PC-9 (cell line): ENCODE results near the gene APOBEC3B. TPM values are rescaled to one million over a fixed set of nuclear protein-coding genes. Genes with fewer than 3 reads are reported as not detected.
"Not testable (repeated sequence)": the region's sequence is repeated elsewhere in the genome, so short reads cannot be mapped to it uniquely, and the experiment has no call there.

Experiments used
- BruUV-seq: library from RNA; stranded (reverse); fragments of 400-500 nt; replicated peaks from 2 replicates; lab custom pipeline; 2021; lab: Mats Ljungman, UMichigan
- CTCF ChIA-PET: fragments of 300-600 bp; sonication (Branson Sonifier 250); formaldehyde crosslinking; loops from one replicate; lab custom pipeline; 2022; ENCODE audit warnings: antibody characterized with exemption; lab: Charles Lee
- POLR2A ChIA-PET: fragments of 300-600 bp; sonication (Branson Sonifier 250); formaldehyde crosslinking; loops from one replicate; lab custom pipeline; 2022; ENCODE audit warnings: antibody characterized with exemption; ENCODE audit not compliant: unreplicated experiment; lab: Charles Lee
- DNase-seq, 2 experiments: peaks; one replicate each; pipeline versions ENCODE4 v3.0.0 to v3.0.0-alpha.2; 2015 to 2022; ENCODE audit warnings: mixed read lengths in 1 of 2
- H2AFZ ChIP-seq: fragments of 200-600 bp; sonication (generic); 2 replicates; pipeline ENCODE4 v1.8.1; 2017; ENCODE audit warnings: antibody characterized with exemption
- H3F3A ChIP-seq: fragments of 200-600 bp; sonication (generic); 2 replicates; pipeline ENCODE4 v1.8.1; 2017; ENCODE audit warnings: antibody characterized with exemption, mild to moderate bottlenecking, low read depth; ENCODE audit not compliant: insufficient read depth
- H3K27ac ChIP-seq: fragments of 200-600 bp; sonication (generic); 2 replicates; pipeline ENCODE4 v1.6.1; 2016; ENCODE audit warnings: mixed run types
- H3K27me3 ChIP-seq: fragments of 200-600 bp; sonication (generic); 2 replicates; pipeline ENCODE4 v1.6.1; 2016; ENCODE audit warnings: low read depth, mixed run types; ENCODE audit not compliant: insufficient read depth
- H3K36me3 ChIP-seq: fragments of 200-600 bp; sonication (generic); 2 replicates; pipeline ENCODE4 v1.6.1; 2016; ENCODE audit warnings: low read depth, mixed run types
- H3K4me1 ChIP-seq: fragments of 200-600 bp; sonication (generic); replicated peaks from 2 replicates; pipeline ENCODE4 v1.6.1; 2016; ENCODE audit warnings: mixed run types; ENCODE audit not compliant: insufficient read depth
- H3K4me2 ChIP-seq: fragments of 200-600 bp; sonication (generic); 2 replicates; pipeline ENCODE4 v1.6.1; 2017; ENCODE audit warnings: mixed run types
- H3K4me3 ChIP-seq: fragments of 200-600 bp; sonication (generic); 2 replicates; pipeline ENCODE4 v1.6.1; 2016; ENCODE audit warnings: mixed run types
- H3K79me2 ChIP-seq: fragments of 200-600 bp; sonication (generic); 2 replicates; pipeline ENCODE4 v1.6.1; 2017; ENCODE audit warnings: low read depth, mixed run types
- H3K9me2 ChIP-seq: fragments of 200-600 bp; sonication (generic); 2 replicates; pipeline ENCODE4 v1.8.1; 2017; ENCODE audit warnings: mild to moderate bottlenecking; ENCODE audit not compliant: insufficient read depth
- H3K9me3 ChIP-seq: fragments of 200-600 bp; sonication (generic); 2 replicates; pipeline ENCODE4 v1.8.1; 2016; ENCODE audit warnings: low read depth; ENCODE audit not compliant: insufficient read depth
- H4K20me1 ChIP-seq: fragments of 200-600 bp; sonication (generic); 2 replicates; pipeline ENCODE4 v1.8.1; 2017; ENCODE audit not compliant: insufficient read depth
- CTCF ChIP-seq: fragments of 200-600 bp; sonication (generic); conservative IDR thresholded peaks from 2 replicates; pipeline ENCODE4 v1.6.1; 2017; ENCODE audit warnings: mixed run types, antibody characterized with exemption, mild to moderate bottlenecking, moderate library complexity
- EZH2 ChIP-seq: fragments of 200-600 bp; sonication (generic); IDR thresholded peaks from 2 replicates; pipeline ENCODE4 v1.8.0; 2017; ENCODE audit warnings: antibody characterized with exemption, low read depth
- intact Hi-C: fragments of 100-400 bp; cut with micrococcal nuclease; formaldehyde crosslinking; loops from one replicate; pipeline ENCODE4 v1.10.0; 2022; ENCODE audit not compliant: unreplicated experiment
- total RNA-seq: library from RNA; stranded (reverse); gene quantifications from 2 replicates; pipeline ENCODE4 v1.2.3, GENCODE V29; 2021

The APOBEC3B gene
- total RNA-seq, 1 experiment from 2014 or later = 66.5 TPM

- DNase-seq = peak; percentile 69 to 79
- CTCF ChIA-PET, H3K9me3 ChIP-seq, POLR2A ChIA-PET, H3K9me2 ChIP-seq, intact Hi-C loops, H3K27me3 ChIP-seq, H3K36me3 ChIP-seq, H4K20me1 ChIP-seq, BruUV-seq: not testable (repeated sequence)
- H3K4me2 ChIP-seq = peak within 1 kb of the TSS; percentile 96
- H3K27ac ChIP-seq = peak within 1 kb of the TSS; percentile 74
- H3K4me3 ChIP-seq = peak within 1 kb of the TSS; percentile 62
- peak within 1 kb of the TSS; percentile 46 for H2AFZ ChIP-seq
- peaks cover 28% of the 10 kb centered on the region for H3F3A ChIP-seq
- peaks cover 28% of the 10 kb centered on the region for H3K79me2 ChIP-seq
- peaks cover 27% of the 10 kb centered on the region for H3K4me1 ChIP-seq
Observed at GRCh38 chr22:39040538-39041296, 58.6 kb downstream of the APOBEC3B start, which contains the start of gene APOBEC3F. APOBEC3F (plus strand) TSS chr22:39040864; CDS start chr22:39040961, 97 bp downstream.

GRCh38 chr22:39041908-39042307 is 59.8 kb downstream of the APOBEC3B start:
- H3K9me3 ChIP-seq = no peaks in the 10 kb centered on the region
- H3F3A ChIP-seq = peaks cover 36% of the 10 kb centered on the region
- peak overlapping the region; percentile 62 for H3K4me3 ChIP-seq
- BruUV-seq = no TSS peak
- peak overlapping the region; percentile 74 for H3K27ac ChIP-seq
- POLR2A ChIA-PET = no interaction called here
- H3K79me2 ChIP-seq = peaks cover 28% of the 10 kb centered on the region
- H3K27me3 ChIP-seq = no peaks in the 10 kb centered on the region
- H3K4me1 ChIP-seq = peaks cover 33% of the 10 kb centered on the region
- H2AFZ ChIP-seq = no peak overlapping the region
- no peaks in the 10 kb centered on the region for H3K9me2 ChIP-seq
- CTCF ChIA-PET = no interaction called here
- peaks cover 6% of the 10 kb centered on the region for H3K36me3 ChIP-seq
- peak overlapping the region; percentile 96 for H3K4me2 ChIP-seq
- DNase-seq = no peak
- no peaks in the 10 kb centered on the region for H4K20me1 ChIP-seq
- TF ChIP-seq EZH2 (no peak), CTCF (no peak)
- intact Hi-C loops = no loop called here

Other genes starting within 250 kb of the APOBEC3B start
- gene SUN2, start 226.3 kb upstream of the APOBEC3B start, total RNA-seq = 169 and 220 TPM in 2 replicates
- 50.3 and 53.0 TPM in 2 replicates for gene DNAL4, start 188.2 kb upstream of the APOBEC3B start, total RNA-seq
- 14.7 and 23.8 TPM in 2 replicates for gene NPTXR, start 138.3 kb upstream of the APOBEC3B start, total RNA-seq
- 131 and 136 TPM in 2 replicates for gene CBX6, start 110.1 kb upstream of the APOBEC3B start, total RNA-seq
- not detected in 2 replicates for gene APOBEC3A, start 24.7 kb upstream of the APOBEC3B start, total RNA-seq
- 64.6 and 66.5 TPM in 2 replicates for gene APOBEC3C, start 31.9 kb downstream of the APOBEC3B start, total RNA-seq
- 23.7 and 33.6 TPM in 2 replicates for gene APOBEC3D, start 38.8 kb downstream of the APOBEC3B start, total RNA-seq
- 28.3 and 29.6 TPM in 2 replicates for gene APOBEC3F, start 58.5 kb downstream of the APOBEC3B start, total RNA-seq
- 9.5 and 14.0 TPM in 2 replicates for gene APOBEC3G, start 94.9 kb downstream of the APOBEC3B start, total RNA-seq
- gene APOBEC3H, start 114.9 kb downstream of the APOBEC3B start, total RNA-seq = 1.5 and 2.5 TPM in 2 replicates
- 28.2 and 29.1 TPM in 2 replicates for gene CBX7, start 170.3 kb downstream of the APOBEC3B start, total RNA-seq